M059J (cell line): ENCODE results near the gene AATK. TPM values are rescaled to one million over a fixed set of nuclear protein-coding genes. Genes with fewer than 3 reads are reported as not detected.

Source experiments
- DNase-seq: peaks from one replicate; pipeline ENCODE4 v3.0.0-alpha.2; 2012; ENCODE audit warnings: low read depth
- total RNA-seq: library from RNA; depleted of rRNA; stranded (reverse); fragments of >200 nt; shearing (Covaris generic); gene quantifications from 2 replicates; pipeline ENCODE4 v1.2.3, GENCODE V29; 2014; rRNA removed

The AATK gene
- total RNA-seq, 1 experiment from 2014 or later: not detected

- no peak for DNase-seq
Measured at GRCh38 chr17:81071761-81072741, 94.0 kb downstream of the AATK start.

- DNase-seq: no peak
Measured at GRCh38 chr17:81070541-81071246, 95.3 kb downstream of the AATK start.

- DNase-seq: no peak
Measured at GRCh38 chr17:81069135-81069645, 96.8 kb downstream of the AATK start.

GRCh38 chr17:81068411-81069134 lies 97.4 kb downstream of the AATK start:
- DNase-seq: no peak

- no peak for DNase-seq
Measured at GRCh38 chr17:81067391-81067811, 98.6 kb downstream of the AATK start.

Other genes with a start within 250 kb of the AATK start
- 8.0 and 19.7 TPM in 2 replicates for gene CHMP6, start 174.4 kb downstream of the AATK start, total RNA-seq
- 11.1 and 21.8 TPM in 2 replicates for gene BAIAP2, start 131.1 kb downstream of the AATK start, total RNA-seq
- gene PVALEF, start 714 bp downstream of the AATK start, total RNA-seq: not detected in 2 replicates
- gene CEP131, start 56.7 kb upstream of the AATK start, total RNA-seq: 7.8 and 18.2 TPM in 2 replicates
- 11.1 and 12.9 TPM in 2 replicates for gene TEPSIN, start 72.8 kb upstream of the AATK start, total RNA-seq
- 20.1 and 20.6 TPM in 2 replicates for gene NDUFAF8, start 73.1 kb upstream of the AATK start, total RNA-seq
- 77.9 and 119 TPM in 2 replicates for gene SLC38A10, start 129.1 kb upstream of the AATK start, total RNA-seq
- 1.0 and 4.3 TPM in 2 replicates for gene BAHCC1, start 229.2 kb upstream of the AATK start, total RNA-seq